ENCODE results near the gene DPYSL4.

Gene DPYSL4

GRCh38 chr10:132222726-132223125 lies 36.0 kb downstream of the DPYSL4 start:
- no peak for DNase-seq (ENCODE audit: extremely low read depth, low read depth)
- no peak for TF ChIP-seq CTCF (IDR thresholded peaks at IDR 0.05; ENCODE audit: low read depth, low read length, missing control alignments)
- H3K4me3 ChIP-seq (replicated peaks; ENCODE audit: low read depth, low read length): no peak overlapping the region

GRCh38 chr10:132223156-132223590 lies 36.4 kb downstream of the DPYSL4 start:
- TF ChIP-seq CTCF (IDR thresholded peaks at IDR 0.05; ENCODE audit: low read depth, low read length, missing control alignments): peak; percentile 98
- peak; percentile 67 for DNase-seq (ENCODE audit: extremely low read depth, low read depth)
- H3K4me3 ChIP-seq (replicated peaks; ENCODE audit: low read depth, low read length): no peak overlapping the region

- no peak for TF ChIP-seq CTCF (IDR thresholded peaks at IDR 0.05; ENCODE audit: low read depth, low read length, missing control alignments)
- DNase-seq (ENCODE audit: extremely low read depth, low read depth): no peak
- H3K4me3 ChIP-seq (replicated peaks; ENCODE audit: low read depth, low read length): no peak overlapping the region
These were observed 37.0 kb downstream of the DPYSL4 start for GRCh38 chr10:132223611-132224342.

- no peak overlapping the region for H3K4me3 ChIP-seq (replicated peaks; ENCODE audit: low read depth, low read length)
- no peak for TF ChIP-seq CTCF (IDR thresholded peaks at IDR 0.05; ENCODE audit: low read depth, low read length, missing control alignments)
- no peak for DNase-seq (ENCODE audit: extremely low read depth, low read depth)
These were observed 37.8 kb downstream of the DPYSL4 start for GRCh38 chr10:132224343-132225072.

GRCh38 chr10:132225073-132225848 lies 38.5 kb downstream of the DPYSL4 start:
- no peak for TF ChIP-seq CTCF (IDR thresholded peaks at IDR 0.05; ENCODE audit: low read depth, low read length, missing control alignments)
- DNase-seq (ENCODE audit: extremely low read depth, low read depth): no peak
- no peak overlapping the region for H3K4me3 ChIP-seq (replicated peaks; ENCODE audit: low read depth, low read length)

- no peak for TF ChIP-seq CTCF (IDR thresholded peaks at IDR 0.05; ENCODE audit: low read depth, low read length, missing control alignments)
- DNase-seq (ENCODE audit: extremely low read depth, low read depth): no peak
- H3K4me3 ChIP-seq (replicated peaks; ENCODE audit: low read depth, low read length): no peak overlapping the region
These were observed 39.1 kb downstream of the DPYSL4 start for GRCh38 chr10:132225849-132226205.

All from HFF-Myc (cell line).